H1 (cell line): ENCODE results near the gene TRAF3IP1. TPM values are rescaled to one million over a fixed set of nuclear protein-coding genes. Genes with fewer than 3 reads are reported as not detected.

ENCODE experiments used
- CTCF ChIA-PET: fragments of 300-600 bp; sonication (Branson Sonifier 250); formaldehyde crosslinking; loops from one replicate; lab custom pipeline; 2021; ENCODE audit not compliant: partially characterized antibody; lab: Charles Lee
- POLR2A ChIA-PET: fragments of 300-600 bp; sonication (Branson Sonifier 250); formaldehyde crosslinking; loops from one replicate; lab custom pipeline; 2021; ENCODE audit warnings: inconsistent platforms; ENCODE audit not compliant: partially characterized antibody; lab: Charles Lee
- DNase-seq, 2 experiments: peaks; one replicate each; pipeline versions ENCODE4 v3.0.0 to v3.0.0-alpha.2; 2010 to 2022; ENCODE audit warnings: low spot score in 2 of 2, low read depth in 1 of 2, mixed read lengths in 1 of 2
- FAIRE-seq: peaks from 2 replicates; lab custom pipeline; 2011; peaks lifted over from hg19 to GRCh38; lab: Jason Lieb, UNC
- H2AFZ ChIP-seq: 2 replicates; pipeline ENCODE4 v1.8.1; 2012; ENCODE audit warnings: low read length, inconsistent platforms
- H2AK5ac ChIP-seq: 2 replicates; pipeline ENCODE4 v1.6.1; 2013; ENCODE audit warnings: low read depth, low read length
- H2BK120ac ChIP-seq: replicated peaks from 2 replicates; pipeline ENCODE3; 2013; ENCODE audit warnings: low read depth, low read length, inconsistent platforms
- H2BK12ac ChIP-seq: 2 replicates; pipeline ENCODE4 v1.6.1; 2013; ENCODE audit warnings: low read depth, low read length
- H2BK15ac ChIP-seq: 2 replicates; pipeline ENCODE4 v1.6.1; 2013; ENCODE audit warnings: low read length
- H2BK20ac ChIP-seq: 2 replicates; pipeline ENCODE4 v1.6.1; 2013; ENCODE audit warnings: low read length
- H2BK5ac ChIP-seq: 2 replicates; pipeline ENCODE4 v1.6.1; 2013; ENCODE audit warnings: low read depth, low read length
- H3K14ac ChIP-seq: 2 replicates; pipeline ENCODE4 v1.6.1; 2013; ENCODE audit warnings: inconsistent platforms; ENCODE audit not compliant: insufficient read length
- H3K18ac ChIP-seq: 2 replicates; pipeline ENCODE4 v1.6.1; 2013; ENCODE audit warnings: low read length; ENCODE audit errors: extremely low read depth
- H3K23ac ChIP-seq: 2 replicates; pipeline ENCODE4 v1.6.1; 2013; ENCODE audit warnings: inconsistent platforms; ENCODE audit not compliant: insufficient read length
- H3K23me2 ChIP-seq: 2 replicates; pipeline ENCODE4 v1.6.1; 2013; ENCODE audit warnings: low read depth, low read length
- H3K27ac ChIP-seq: 2 replicates; pipeline ENCODE4 v1.6.1; 2011; ENCODE audit warnings: low read depth, low read length, inconsistent platforms
- H3K27me3 ChIP-seq, 4 experiments: replicated peaks in 1 of 4; 1 replicate in 1 of 4; 2 replicates in 3 of 4; pipeline versions ENCODE4 v1.6.1 to v1.8.1; 2011 to 2013; ENCODE audit warnings: low read length in 3 of 4, mild to moderate bottlenecking in 3 of 4, inconsistent platforms in 2 of 4, mixed read lengths in 2 of 4, moderate library complexity in 1 of 4; ENCODE audit not compliant: control insufficient read depth in 3 of 4, insufficient read depth in 3 of 4; ENCODE audit errors: extremely low read depth in 1 of 4
- H3K36me3 ChIP-seq, 4 experiments: 2 replicates each; pipeline versions ENCODE4 v1.6.1 to v1.8.1; 2011 to 2013; ENCODE audit warnings: mild to moderate bottlenecking in 4 of 4, low read length in 3 of 4, moderate library complexity in 2 of 4, control low read depth in 1 of 4, inconsistent platforms in 1 of 4; ENCODE audit not compliant: insufficient read depth in 4 of 4, control insufficient read depth in 2 of 4
- H3K4ac ChIP-seq: replicated peaks from 2 replicates; pipeline ENCODE3; 2013; ENCODE audit warnings: low read length, low read depth, mixed read lengths, inconsistent platforms; ENCODE audit not compliant: insufficient read length
- H3K4me1 ChIP-seq, 4 experiments: replicated peaks in 1 of 4; 1 replicate in 1 of 4; 2 replicates in 3 of 4; pipeline versions ENCODE4 v1.6.1 to v1.8.1; 2011 to 2013; ENCODE audit warnings: low read length in 3 of 4, inconsistent platforms in 2 of 4, mixed read lengths in 1 of 4; ENCODE audit not compliant: insufficient read depth in 4 of 4, control insufficient read depth in 3 of 4
- H3K4me2 ChIP-seq, 2 experiments: 2 replicates each; pipeline versions ENCODE4 v1.6.1 to v1.8.1; 2011 to 2013; ENCODE audit warnings: low read depth in 2 of 2, low read length in 2 of 2, control low read depth in 1 of 2, inconsistent platforms in 1 of 2, mild to moderate bottlenecking in 1 of 2; ENCODE audit not compliant: insufficient read depth in 1 of 2
- H3K4me3 ChIP-seq, 4 experiments: fragments of 200-600, 300-600 bp in 1 of 4; sonication (generic), shearing (Covaris generic), sonication (Bioruptor Twin) in 1 of 4; 2 replicates each; pipeline versions ENCODE4 v1.5.1 to v1.8.1; 2011 to 2016; ENCODE audit warnings: low read length in 4 of 4, low read depth in 3 of 4, control low read depth in 2 of 4, inconsistent platforms in 2 of 4, mild to moderate bottlenecking in 2 of 4, mixed read lengths in 1 of 4, moderate library complexity in 1 of 4; ENCODE audit not compliant: insufficient read depth in 2 of 4; ENCODE audit errors: extremely low read depth in 1 of 4
- H3K56ac ChIP-seq: replicated peaks from 2 replicates; pipeline ENCODE3; 2013; ENCODE audit warnings: low read depth, mild to moderate bottlenecking, mixed read lengths, low read length, inconsistent platforms; ENCODE audit not compliant: insufficient read length
- H3K79me1 ChIP-seq: 2 replicates; pipeline ENCODE4 v1.6.1; 2013; ENCODE audit warnings: low read depth, low read length, control low read depth
- H3K79me2 ChIP-seq, 2 experiments: 2 replicates each; pipeline versions ENCODE4 v1.6.1 to v1.8.1; 2012 to 2013; ENCODE audit warnings: low read length in 2 of 2, mild to moderate bottlenecking in 2 of 2, inconsistent platforms in 1 of 2; ENCODE audit not compliant: insufficient read depth in 2 of 2, control insufficient read depth in 1 of 2
- H3K9ac ChIP-seq, 4 experiments: replicated peaks in 1 of 4; 1 replicate in 1 of 4; 2 replicates in 3 of 4; pipeline versions ENCODE4 v1.6.1 to v1.8.1; 2011 to 2013; ENCODE audit warnings: low read depth in 3 of 4, low read length in 3 of 4, control low read depth in 2 of 4, mild to moderate bottlenecking in 2 of 4, moderate library complexity in 2 of 4, inconsistent platforms in 1 of 4; ENCODE audit errors: extremely low read depth in 1 of 4
- H3K9me3 ChIP-seq, 2 experiments: 2 replicates each; pipeline versions ENCODE4 v1.6.1 to v1.8.1; 2012 to 2013; ENCODE audit warnings: mild to moderate bottlenecking in 2 of 2, moderate library complexity in 2 of 2, control low read depth in 1 of 2, inconsistent platforms in 1 of 2, low read depth in 1 of 2, low read length in 1 of 2, mixed read lengths in 1 of 2; ENCODE audit not compliant: insufficient read depth in 2 of 2
- H4K20me1 ChIP-seq, 2 experiments: replicated peaks in 1 of 2; 2 replicates each; pipeline versions ENCODE3 to v1.8.1; 2011 to 2013; ENCODE audit warnings: inconsistent platforms in 2 of 2, low read length in 2 of 2, mild to moderate bottlenecking in 1 of 2; ENCODE audit not compliant: insufficient read depth in 2 of 2, control insufficient read depth in 1 of 2
- H4K5ac ChIP-seq: 2 replicates; pipeline ENCODE4 v1.6.1; 2013; ENCODE audit warnings: low read length, low read depth, mixed read lengths, inconsistent platforms; ENCODE audit not compliant: insufficient read length
- H4K8ac ChIP-seq: 2 replicates; pipeline ENCODE4 v1.8.0; 2013; ENCODE audit warnings: mild to moderate bottlenecking, moderate library complexity, low read length, inconsistent platforms; ENCODE audit not compliant: insufficient read depth; ENCODE audit errors: extremely low read depth
- H4K91ac ChIP-seq: replicated peaks from 2 replicates; pipeline ENCODE3; 2013; ENCODE audit warnings: low read length, mixed read lengths, inconsistent platforms; ENCODE audit not compliant: insufficient read length
- BACH1 ChIP-seq: IDR thresholded peaks from 2 replicates; pipeline ENCODE4 v1.6.1; 2012; ENCODE audit warnings: low read length, improper control_type of control experiment
- EP300 ChIP-seq, 2 experiments: IDR thresholded peaks; 1 replicate in 1 of 2; 2 replicates in 1 of 2; pipeline ENCODE4 v1.6.1; 2011 to 2012; ENCODE audit warnings: low read depth in 2 of 2, low read length in 2 of 2, mild to moderate bottlenecking in 2 of 2, borderline replicate concordance in 1 of 2, inconsistent platforms in 1 of 2, moderate library complexity in 1 of 2
- EZH2 ChIP-seq: fragments of 200-600 bp; sonication (generic); IDR thresholded peaks from 2 replicates; pipeline ENCODE4 v1.7.1; 2012; ENCODE audit warnings: low read depth, mild to moderate bottlenecking, moderate library complexity, low read length, inconsistent platforms; ENCODE audit not compliant: severe bottlenecking
- KDM4A ChIP-seq: IDR thresholded peaks from one replicate; pipeline ENCODE4 v1.7.1; 2012; ENCODE audit warnings: low read depth, mild to moderate bottlenecking, moderate library complexity, low read length, inconsistent platforms; ENCODE audit not compliant: severe bottlenecking
- MAFK ChIP-seq: IDR thresholded peaks from 2 replicates; pipeline ENCODE4 v1.6.1; 2012; ENCODE audit warnings: low read depth, mild to moderate bottlenecking, improper control_type of control experiment, low read length
- NRF1 ChIP-seq: IDR thresholded peaks from 2 replicates; pipeline ENCODE4 v1.6.1; 2011; ENCODE audit warnings: mild to moderate bottlenecking, low read depth, low read length, improper control_type of control experiment
- PHF8 ChIP-seq: fragments of 200-600 bp; sonication (generic); conservative IDR thresholded peaks from 2 replicates; pipeline ENCODE4 v1.7.1; 2012; ENCODE audit warnings: low read depth, mild to moderate bottlenecking, inconsistent platforms, low read length, moderate library complexity
- POLR2AphosphoS5 ChIP-seq: IDR thresholded peaks from 2 replicates; pipeline ENCODE4 v1.6.1; 2011; ENCODE audit warnings: low read depth, low read length
- RXRA ChIP-seq: IDR thresholded peaks from 2 replicates; pipeline ENCODE4 v1.6.1; 2011; ENCODE audit warnings: low read depth, mild to moderate bottlenecking, low read length, moderate library complexity; ENCODE audit not compliant: insufficient read depth
- SIN3A ChIP-seq, 2 experiments: IDR thresholded peaks in 1 of 2; conservative IDR thresholded peaks in 1 of 2; 2 replicates each; pipeline ENCODE4 v1.6.1; 2011 to 2012; ENCODE audit warnings: low read length in 2 of 2, improper control_type of control experiment in 1 of 2, low read depth in 1 of 2, mild to moderate bottlenecking in 1 of 2
- SP2 ChIP-seq: IDR thresholded peaks from 2 replicates; pipeline ENCODE4 v1.6.1; 2012; ENCODE audit warnings: mild to moderate bottlenecking, low read length, inconsistent platforms
- SRF ChIP-seq: IDR thresholded peaks from 2 replicates; pipeline ENCODE4 v1.6.1; 2011; ENCODE audit warnings: mild to moderate bottlenecking, low read depth, low read length, moderate library complexity
- WGBS, 2 experiments: shearing (Covaris generic) in 1 of 2; methylation state at CpG; one replicate each; pipeline versions ENCODE4 v1.1.6 to v1.1.7; 2013 to 2015; ENCODE audit warnings: low lambda C conversion rate in 2 of 2, mixed read lengths in 2 of 2, inconsistent platforms in 1 of 2, low coverage in 1 of 2, missing lambda C conversion rate in 1 of 2; ENCODE audit not compliant: insufficient replicate concordance in 2 of 2, insufficient coverage in 1 of 2, insufficient read length in 1 of 2; ENCODE audit errors: extremely low coverage in 1 of 2, missing lambda C conversion rate in 1 of 2; 5-methylcytosine and 5-hydroxymethylcytosine counted together
- polyA plus RNA-seq, 7 experiments: library from polyadenylated mRNA; depleted of rRNA in 3 of 7; stranded (reverse) in 5 of 7; unstranded in 2 of 7; fragments of >200 nt in 5 of 7; fragments of 200-250 nt in 2 of 7; gene quantifications; 1 replicate in 5 of 7; 2 replicates in 1 of 7; 4 replicates in 1 of 7; pipeline versions ENCODE4 v1.2.1 to v1.2.3, GENCODE V29; 2011 to 2013; ENCODE audit warnings: missing spikeins in 2 of 7, mixed read lengths in 2 of 7
- total RNA-seq: library from RNA; stranded (reverse); fragmentation: NEBNext Ultra II Directional; extraction: Animal tissue kit (Norgen Biotek cat#: 25700); gene quantifications from 2 replicates; pipeline ENCODE4 v1.2.1, GENCODE V29; 2021
- TF ChIP-seq, protein P1 (sequence below): IDR thresholded peaks from 2 replicates; pipeline ENCODE4 v1.6.1; 2012; ENCODE audit warnings: inconsistent platforms

Gene TRAF3IP1
- total and polyA plus RNA-seq, 2 of the 8 experiments (the other 6 are each of a cell fraction or from before 2014, with no cell fraction given), result 2.3 to 17.5 TPM

DNA sequence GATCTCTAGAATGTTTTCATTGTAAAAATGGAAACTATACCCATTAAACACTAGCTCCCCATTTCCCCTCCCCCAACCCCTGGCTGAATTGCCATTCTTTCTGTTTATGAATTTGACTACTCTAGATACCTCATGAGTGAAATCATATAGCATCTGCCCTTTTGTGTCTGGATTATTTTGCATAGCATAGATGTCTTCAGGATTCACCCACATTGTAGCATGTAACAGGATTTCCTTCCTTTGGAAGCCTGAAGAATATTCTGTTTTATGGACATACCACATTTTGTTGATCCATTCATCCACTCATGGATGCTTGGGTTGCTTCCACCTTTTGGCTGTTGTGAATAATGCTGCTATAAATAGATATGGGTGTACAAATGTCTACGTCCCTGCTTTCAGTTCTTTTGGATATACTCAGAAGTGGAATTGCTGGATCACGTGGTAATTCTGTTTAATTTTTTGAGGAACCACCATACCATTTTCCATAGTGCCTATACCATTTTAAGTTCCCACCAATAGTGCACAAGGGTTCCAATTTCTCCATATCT lies 98.8 kb downstream of the TRAF3IP1 start:
- CTCF ChIA-PET, result no interaction called here
- Histone ChIP-seq H2AK5ac (no peak overlapping the region), H3K27ac (no peak overlapping the region), H2BK15ac (no peak overlapping the region), H2BK5ac (no peak overlapping the region), H3K4me2 (no peak overlapping the region), H2BK20ac (no peak overlapping the region), H3K79me1 (no peaks in the 10 kb centered on the region), H3K14ac (no peak overlapping the region), H3K23ac (no peak overlapping the region), H3K4ac (no peak overlapping the region), H2AFZ (no peak overlapping the region), H3K56ac (no peak overlapping the region), H4K91ac (no peak overlapping the region), H2BK12ac (no peak overlapping the region), H4K8ac (no peak overlapping the region), H4K5ac (no peak overlapping the region), H3K23me2 (no peaks in the 10 kb centered on the region), H3K4me3 (no peak overlapping the region), H3K36me3 (no peaks in the 10 kb centered on the region), H2BK120ac (no peak overlapping the region), H3K27me3 (no peaks in the 10 kb centered on the region), H3K4me1 (peaks cover 0 to 22% (median 18%) of the 10 kb centered on the region in 4 experiments; a peak in 6 of 7 replicates), H3K18ac (no peak overlapping the region), H3K9me3 (no peaks in the 10 kb centered on the region), H3K79me2 (no peaks in the 10 kb centered on the region), H3K9ac (no peak overlapping the region), H4K20me1 (no peaks in the 10 kb centered on the region)
- DNase-seq, result no peak
- no peak for FAIRE-seq
- WGBS, 2 experiments, result 84% methylated on average over 2 of the region's 2 CpGs; no CpG with 5 or more reads in 1 of the 2 experiments
- POLR2A ChIA-PET, result interaction anchor here (1.0 kb wide), 1 partner anchor 14 kb away, joined by 4 read pairs; no protein-coding TSS in a partner anchor
- TF ChIP-seq MAFK (no peak), EP300 (IDR thresholded peaks at IDR 0.05; ENCODE audit: borderline replicate concordance in 1 of 2, low read depth in 2 of 2, low read length in 2 of 2) (no peak), SRF (no peak), BACH1 (no peak), SP2 (no peak), PHF8 (no peak), NRF1 (no peak), POLR2AphosphoS5 (no peak), KDM4A (no peak), SIN3A (conservative IDR thresholded peaks at IDR 0.05 in 1 of 2, IDR thresholded peaks at IDR 0.05 in 1 of 2; ENCODE audit: low read depth in 1 of 2, low read length in 2 of 2) (no peak), RXRA (no peak), EZH2 (no peak)
- TF ChIP-seq, protein P1, sequence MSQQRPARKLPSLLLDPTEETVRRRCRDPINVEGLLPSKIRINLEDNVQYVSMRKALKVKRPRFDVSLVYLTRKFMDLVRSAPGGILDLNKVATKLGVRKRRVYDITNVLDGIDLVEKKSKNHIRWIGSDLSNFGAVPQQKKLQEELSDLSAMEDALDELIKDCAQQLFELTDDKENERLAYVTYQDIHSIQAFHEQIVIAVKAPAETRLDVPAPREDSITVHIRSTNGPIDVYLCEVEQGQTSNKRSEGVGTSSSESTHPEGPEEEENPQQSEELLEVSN, result no peak
